CD4-positive, alpha-beta T cell treated with Interferon alpha-2 for 1 hour (primary cell): ENCODE results near the gene CHD3.

Source experiments
- DNase-seq, 2 donors: peaks; one replicate each; pipeline ENCODE4 v3.0.0-alpha.2; 2020 to 2022

The CHD3 gene

GRCh38 chr17:7873051-7873450 is 15.5 kb upstream of the CHD3 start:
- DNase-seq, result no peak

DNA sequence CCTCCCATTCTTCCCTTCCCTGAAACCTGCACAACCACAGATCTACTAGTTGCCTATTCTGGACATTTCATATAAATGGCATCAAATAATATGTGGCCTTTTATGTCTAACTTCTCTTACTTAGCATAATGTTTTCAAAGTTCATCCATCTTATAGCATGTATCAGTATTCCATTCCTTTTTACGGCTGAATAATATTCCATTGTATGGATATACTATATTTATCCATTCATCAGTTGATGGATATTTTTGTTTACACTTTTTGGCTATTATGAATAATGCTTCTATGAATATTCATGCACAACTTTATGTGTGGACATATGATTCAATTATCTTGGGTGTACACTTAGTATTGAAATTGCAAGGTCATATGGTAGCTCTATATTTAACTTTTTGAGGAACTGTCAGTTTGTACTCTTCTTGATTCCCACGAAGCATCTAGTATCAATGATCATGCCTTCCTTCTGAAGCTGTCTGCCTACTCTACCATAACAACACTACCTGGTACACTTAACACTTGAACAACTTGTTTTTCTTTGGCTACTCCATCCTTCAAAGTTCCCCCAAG is 12.7 kb upstream of the CHD3 start:
- no peak for DNase-seq

- no peak for DNase-seq
Observed at GRCh38 chr17:7878234-7878633, 10.4 kb upstream of the CHD3 start.

DNA sequence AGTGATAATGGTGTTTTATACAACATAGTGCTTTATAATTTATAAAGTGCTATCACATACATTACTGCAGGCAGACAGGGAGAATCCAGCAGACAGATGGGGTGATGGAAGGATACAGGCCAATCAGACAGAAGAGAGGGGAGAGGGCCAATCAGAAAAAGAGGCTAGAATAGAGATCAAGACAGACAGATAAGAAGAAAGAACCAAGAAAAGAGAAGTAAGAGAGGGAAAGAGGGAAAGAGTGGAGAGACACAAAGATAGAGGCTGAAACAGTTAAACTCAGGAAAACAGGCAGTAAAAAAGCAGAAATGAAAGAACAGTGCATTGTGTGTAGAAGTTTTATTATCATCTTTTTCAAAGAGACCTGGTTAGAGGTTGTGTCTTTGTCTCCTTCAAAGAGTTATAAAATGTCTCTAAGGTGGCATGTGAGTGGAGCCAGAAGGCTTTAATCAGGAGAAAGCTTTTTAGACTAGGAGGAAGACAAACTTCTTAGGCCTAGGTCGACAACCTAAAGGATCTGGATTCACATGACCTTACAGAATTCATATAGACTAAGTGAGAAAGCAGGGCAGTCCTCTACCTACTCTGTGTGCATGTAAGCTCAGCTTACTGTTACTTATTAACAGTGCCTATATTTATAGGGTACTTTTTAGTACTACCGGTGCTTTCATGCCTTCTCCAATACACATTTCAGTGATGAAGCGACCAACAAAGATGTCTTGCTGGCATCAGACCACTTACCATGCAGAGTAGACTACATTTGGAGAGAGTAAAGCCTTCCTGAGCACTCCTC is 8.3 kb upstream of the CHD3 start:
- no peak for DNase-seq

DNA sequence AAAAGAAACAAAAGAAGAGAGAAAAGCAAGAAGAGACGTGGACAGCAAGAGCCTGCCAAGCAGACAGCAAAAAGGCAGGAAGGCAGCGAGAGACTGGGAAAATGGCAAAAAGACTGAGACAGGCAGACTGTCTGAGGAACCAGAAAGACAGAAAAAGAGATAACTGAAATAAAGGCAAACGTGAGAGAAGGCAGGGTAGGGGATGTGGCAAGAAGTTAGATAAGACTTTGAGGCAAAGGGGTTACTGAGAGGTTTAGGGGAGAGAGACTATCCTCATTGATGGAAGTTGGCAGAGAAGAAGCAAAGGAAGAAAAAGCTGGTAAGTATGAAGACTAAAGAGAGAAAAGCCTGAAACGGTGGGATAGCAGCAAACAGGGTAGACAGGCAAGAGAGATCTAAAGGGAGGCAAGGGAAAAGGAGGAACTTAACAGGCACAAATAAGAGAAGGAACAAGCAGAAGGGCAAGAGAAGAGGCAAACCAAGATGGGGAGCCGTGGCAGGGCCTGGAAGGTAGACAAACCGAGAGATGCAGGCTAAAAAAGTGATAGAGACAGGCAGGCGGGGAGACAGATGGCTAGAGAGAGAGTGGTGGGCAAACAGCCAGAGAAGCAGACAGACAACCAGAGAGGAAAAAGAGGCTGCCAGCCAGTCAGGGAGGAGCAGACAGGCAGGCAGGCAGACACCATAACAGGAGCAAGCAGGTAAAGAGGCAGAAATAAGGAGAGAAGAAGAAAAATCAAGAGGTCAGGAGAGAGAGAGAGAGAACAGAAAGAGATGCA is 7.1 kb upstream of the CHD3 start:
- no peak for DNase-seq

- no peak for DNase-seq
Observed at GRCh38 chr17:7882068-7882467, 6.5 kb upstream of the CHD3 start.

GRCh38 chr17:7882629-7883028 is 6.0 kb upstream of the CHD3 start:
- DNase-seq, result no peak

GRCh38 chr17:7883781-7884386 is 4.7 kb upstream of the CHD3 start:
- DNase-seq, result peak; percentile 50 to 74

DNA sequence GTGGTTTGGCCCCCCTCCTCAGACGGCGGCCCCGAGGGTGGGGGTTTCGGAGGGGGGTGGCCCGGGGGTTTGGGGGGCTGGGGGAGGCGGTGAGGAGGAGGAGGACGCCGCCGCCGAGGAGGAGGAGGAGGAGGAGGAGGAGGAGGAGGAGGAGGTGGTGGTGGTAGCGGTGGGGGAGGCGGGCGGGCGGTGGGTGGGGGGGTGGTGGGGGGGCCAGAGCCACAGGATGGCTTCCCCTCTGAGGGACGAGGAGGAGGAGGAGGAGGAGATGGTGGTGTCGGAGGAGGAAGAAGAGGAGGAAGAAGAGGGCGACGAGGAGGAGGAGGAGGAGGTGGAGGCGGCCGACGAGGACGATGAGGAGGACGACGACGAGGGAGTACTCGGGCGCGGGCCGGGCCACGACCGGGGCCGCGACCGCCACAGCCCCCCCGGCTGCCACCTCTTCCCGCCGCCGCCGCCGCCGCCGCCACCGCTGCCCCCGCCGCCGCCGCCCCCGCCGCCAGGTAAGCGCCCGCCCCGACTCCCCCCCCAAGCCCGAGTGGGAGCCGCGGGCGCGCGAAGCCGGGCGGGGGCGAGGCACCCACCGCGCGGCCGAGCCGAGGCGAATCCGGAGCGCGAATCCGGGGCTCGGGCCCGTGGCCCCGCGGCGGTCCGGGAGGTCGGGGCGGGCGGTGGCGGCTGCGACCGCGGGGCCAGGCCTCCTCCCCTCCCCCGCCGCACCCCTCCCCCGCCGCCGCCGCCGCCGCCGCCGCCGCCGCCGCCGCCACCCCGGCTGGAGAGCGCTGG is 3.8 kb upstream of the CHD3 start:
- peak; percentile 25 to 45 for DNase-seq

GRCh38 chr17:7885367-7886226 is 3.0 kb upstream of the CHD3 start:
- DNase-seq, result peak; percentile 43 to 61

- peak; percentile 56 to 75 for DNase-seq
Observed at GRCh38 chr17:7886227-7887037, 2.2 kb upstream of the CHD3 start.

DNA sequence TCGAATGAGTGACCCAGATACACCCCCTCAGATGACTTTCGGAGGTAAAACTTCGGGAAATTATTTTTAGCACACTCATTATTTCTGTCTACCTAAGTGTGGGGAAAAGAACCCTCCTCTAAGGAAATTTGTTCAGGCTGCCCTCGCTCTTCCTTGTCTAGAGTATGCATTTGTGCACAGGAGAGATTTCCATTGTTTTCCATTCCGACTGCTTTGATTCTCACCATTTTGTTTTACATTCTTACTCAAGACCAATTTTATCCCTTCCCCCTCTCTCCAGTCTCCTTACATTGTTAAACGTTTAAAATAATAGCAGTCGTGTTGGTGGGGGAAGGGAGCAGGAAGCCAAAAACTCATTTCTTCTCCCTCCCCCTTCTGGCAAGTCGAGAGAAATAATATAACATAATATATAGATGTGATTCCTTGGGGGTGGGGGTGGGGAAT is 1.5 kb upstream of the CHD3 start:
- DNase-seq, result no peak

DNA sequence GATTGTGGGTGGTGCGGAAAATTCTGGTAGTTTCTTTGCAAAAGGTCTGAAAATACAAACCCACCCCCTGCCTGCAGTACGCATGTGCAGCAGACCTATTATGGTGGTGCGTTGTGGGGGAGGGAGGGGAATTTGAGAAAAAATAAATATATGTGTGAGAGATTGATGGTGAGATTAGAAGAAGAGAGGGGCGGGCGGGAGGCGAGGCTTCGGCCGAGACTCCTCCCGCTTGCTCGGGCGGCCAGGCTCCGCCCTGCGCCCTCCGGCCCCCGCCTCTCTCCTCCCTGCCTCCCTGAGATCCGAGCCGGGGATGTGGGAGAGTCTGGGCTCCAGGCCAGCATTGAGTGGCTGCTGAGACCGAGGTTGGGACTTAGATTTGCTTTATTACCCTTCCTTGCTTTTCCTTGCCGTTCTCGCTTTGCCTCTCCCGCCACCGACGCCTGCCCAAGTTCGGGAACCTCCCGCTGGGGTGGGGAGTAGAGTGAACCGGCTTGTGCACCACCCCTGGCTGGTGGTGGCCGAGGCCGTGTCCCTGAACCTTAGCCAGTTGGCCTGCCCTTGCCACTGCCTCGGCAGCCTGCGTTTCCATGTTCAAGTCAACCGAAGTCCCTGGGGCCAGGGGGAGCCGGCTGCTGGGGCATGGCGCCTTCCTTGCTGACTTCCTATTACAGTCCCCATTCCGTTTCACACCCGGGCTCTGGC is 956 bp upstream of the CHD3 start:
- peak; percentile 93 to 97 for DNase-seq

DNA sequence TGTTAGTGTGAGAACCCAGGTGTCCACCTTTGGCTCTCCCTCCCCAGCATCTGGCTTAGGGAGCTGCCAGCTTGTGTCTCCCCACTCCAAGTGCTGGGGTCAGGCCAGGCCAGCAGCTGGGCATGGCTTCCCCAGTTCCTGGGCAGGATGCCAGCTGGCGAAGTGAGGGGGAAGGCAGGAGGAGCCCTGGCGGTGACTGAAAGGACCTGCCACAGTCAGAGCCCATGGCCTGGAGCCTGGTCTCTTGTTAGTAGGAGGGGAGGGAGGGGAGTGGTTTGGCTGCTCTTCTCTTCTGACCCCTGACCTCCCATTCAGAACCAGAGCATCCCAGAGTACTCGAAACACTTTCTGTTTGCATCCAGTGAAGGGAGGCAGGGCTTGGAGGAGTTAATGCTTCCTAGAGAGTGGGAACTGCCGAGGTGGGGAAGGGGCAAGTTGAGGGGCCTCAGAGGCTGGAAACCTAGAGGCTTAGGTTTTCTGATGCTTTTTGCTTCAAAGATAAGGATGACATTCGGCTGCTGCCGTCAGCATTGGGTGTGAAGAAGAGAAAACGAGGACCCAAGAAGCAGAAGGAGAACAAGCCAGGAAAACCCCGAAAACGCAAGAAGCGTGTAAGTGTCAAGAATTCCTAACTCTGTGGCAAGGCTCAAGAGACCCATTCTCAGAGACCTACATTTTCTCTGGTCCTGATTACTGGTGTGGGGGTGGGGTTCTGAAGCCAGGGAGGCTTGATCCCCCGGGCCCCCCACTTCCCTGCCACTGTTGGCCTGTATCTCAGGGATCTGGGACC is 772 bp downstream of the CHD3 start:
- DNase-seq, result peak; percentile 47 to 65

GRCh38 chr17:7893187-7893880 is 4.7 kb downstream of the CHD3 start:
- DNase-seq, result no peak

DNA sequence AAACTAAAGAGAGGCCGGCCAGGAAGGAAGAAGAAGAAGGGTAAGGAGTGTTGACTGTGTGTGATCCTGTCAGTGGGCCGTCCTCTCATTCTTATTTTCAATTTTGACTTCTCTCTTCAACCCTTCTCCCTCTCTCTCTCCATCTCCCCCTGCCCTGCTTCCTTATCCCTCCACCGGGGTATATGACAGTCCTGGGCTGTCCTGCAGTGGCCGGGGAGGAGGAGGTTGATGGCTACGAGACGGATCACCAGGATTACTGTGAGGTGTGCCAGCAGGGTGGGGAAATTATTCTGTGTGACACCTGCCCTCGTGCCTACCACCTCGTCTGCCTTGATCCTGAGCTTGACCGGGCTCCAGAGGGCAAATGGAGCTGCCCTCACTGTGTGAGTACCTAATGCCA is 5.6 kb downstream of the CHD3 start:
- no peak for DNase-seq

GRCh38 chr17:7894866-7895265 is 6.3 kb downstream of the CHD3 start:
- DNase-seq, result no peak

DNA sequence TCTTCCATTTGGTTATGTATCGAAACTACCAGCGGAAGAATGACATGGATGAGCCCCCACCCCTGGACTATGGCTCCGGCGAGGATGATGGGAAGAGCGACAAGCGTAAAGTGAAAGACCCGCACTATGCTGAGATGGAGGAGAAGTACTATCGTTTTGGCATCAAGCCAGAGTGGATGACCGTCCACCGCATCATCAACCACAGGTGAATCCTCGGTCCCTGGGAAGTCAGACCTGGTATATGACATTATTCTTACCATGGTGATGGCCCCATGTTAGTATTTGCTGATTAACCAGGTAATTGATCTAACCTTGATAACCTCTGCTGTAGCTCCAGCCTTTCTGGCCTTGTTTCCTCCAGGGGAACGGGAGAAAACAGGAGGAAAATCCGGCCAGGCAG is 8.5 kb downstream of the CHD3 start:
- no peak for DNase-seq

DNA sequence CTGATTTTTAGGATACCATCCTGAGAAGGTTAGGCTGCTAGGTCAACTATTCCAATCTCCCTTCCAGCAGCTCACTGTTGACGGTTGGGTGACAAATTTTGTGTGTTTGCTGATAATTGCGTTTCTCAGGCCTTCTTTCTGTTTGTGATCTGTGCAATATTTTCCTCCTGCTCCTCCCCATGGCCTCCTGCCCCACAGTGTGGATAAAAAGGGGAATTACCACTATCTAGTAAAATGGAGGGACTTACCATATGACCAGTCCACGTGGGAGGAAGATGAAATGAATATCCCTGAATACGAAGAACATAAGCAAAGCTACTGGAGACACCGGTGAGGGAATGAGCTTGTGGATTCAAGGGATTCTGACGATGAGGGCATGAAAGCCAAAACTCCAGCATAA is 9.2 kb downstream of the CHD3 start:
- DNase-seq, result peak; percentile 34 to 57
